PC-3 (cell line): ENCODE data around the gene BAMBI. TPM values are rescaled to one million over a fixed set of nuclear protein-coding genes. Genes with fewer than 3 reads are reported as not detected.

Experiments
- ATAC-seq: fragments of 200-7000 bp; cut with Tn5 transposase; 2 replicates; pipeline ENCODE4 v1.9.1; 2020; ENCODE audit warnings: mild to moderate bottlenecking, moderate library complexity
- BruUV-seq: library from RNA; stranded (reverse); fragments of 400-500 nt; replicated peaks from 2 replicates; lab custom pipeline; 2021; lab: Mats Ljungman, UMichigan
- CTCF ChIA-PET: fragments of 300-600 bp; sonication (Branson Sonifier 250); formaldehyde crosslinking; loops from one replicate; lab custom pipeline; 2022; ENCODE audit warnings: antibody characterized with exemption; lab: Charles Lee
- POLR2A ChIA-PET: fragments of 300-600 bp; sonication (Branson Sonifier 250); formaldehyde crosslinking; loops from one replicate; lab custom pipeline; 2022; ENCODE audit warnings: antibody characterized with exemption; ENCODE audit not compliant: unreplicated experiment; lab: Charles Lee
- DNase-seq: peaks from one replicate; pipeline ENCODE4 v3.0.0-alpha.2; 2015
- H2AFZ ChIP-seq: fragments of 300-600 bp; sonication (generic); 2 replicates; pipeline ENCODE4 v1.6.0; 2016; ENCODE audit warnings: antibody characterized with exemption, low read length
- H3F3A ChIP-seq: fragments of 300-600 bp; sonication (generic); one replicate; pipeline ENCODE4 v1.6.0; 2017; ENCODE audit warnings: antibody characterized with exemption, low read length, control low read depth, mild to moderate bottlenecking; ENCODE audit not compliant: unreplicated experiment
- H3K27ac ChIP-seq: fragments of 300-600 bp; sonication (generic); 2 replicates; pipeline ENCODE4 v1.5.1; 2016; ENCODE audit warnings: mild to moderate bottlenecking, low read length
- H3K27me3 ChIP-seq: fragments of 300-600 bp; sonication (generic); 2 replicates; pipeline ENCODE4 v1.6.1; 2016; ENCODE audit warnings: low read length, mixed read lengths
- H3K36me3 ChIP-seq: fragments of 300-600 bp; sonication (generic); 2 replicates; pipeline ENCODE4 v1.6.1; 2016; ENCODE audit warnings: low read depth, mixed run types, low read length, mixed read lengths
- H3K4me1 ChIP-seq: fragments of 300-600 bp; sonication (generic); 2 replicates; pipeline ENCODE4 v1.5.1; 2016; ENCODE audit warnings: low read length; ENCODE audit not compliant: insufficient read depth
- H3K4me2 ChIP-seq: fragments of 300-600 bp; sonication (generic); 2 replicates; pipeline ENCODE4 v1.6.0; 2016; ENCODE audit warnings: low read length
- H3K4me3 ChIP-seq: fragments of 300-600 bp; sonication (generic); 2 replicates; pipeline ENCODE4 v1.5.1; 2016; ENCODE audit warnings: mild to moderate bottlenecking, low read length, mixed read lengths
- H3K79me2 ChIP-seq: fragments of 300-600 bp; sonication (generic); 2 replicates; pipeline ENCODE4 v1.6.1; 2017; ENCODE audit warnings: low read length, mixed read lengths
- H3K9ac ChIP-seq: fragments of 300-600 bp; sonication (generic); 2 replicates; pipeline ENCODE4 v1.6.0; 2016; ENCODE audit warnings: mild to moderate bottlenecking, low read length
- H3K9me2 ChIP-seq: fragments of 300-600 bp; sonication (generic); replicated peaks from 2 replicates; pipeline ENCODE4 v1.6.1; 2016; ENCODE audit warnings: mixed run types, low read length, mixed read lengths
- H3K9me3 ChIP-seq: fragments of 300-600 bp; sonication (generic); 2 replicates; pipeline ENCODE4 v1.6.1; 2016; ENCODE audit warnings: low read length, mixed read lengths
- H4K20me1 ChIP-seq: fragments of 300-600 bp; sonication (generic); 2 replicates; pipeline ENCODE4 v1.6.1; 2016; ENCODE audit warnings: low read length, mixed read lengths
- EZH2 ChIP-seq: fragments of 300-600 bp; sonication (generic); IDR thresholded peaks from one replicate; pipeline ENCODE4 v1.6.1; 2017; ENCODE audit warnings: antibody characterized with exemption, mild to moderate bottlenecking, low read length; ENCODE audit not compliant: unreplicated experiment
- EZH2phosphoT487 ChIP-seq: fragments of 300-600 bp; sonication (generic); IDR thresholded peaks from 2 replicates; pipeline ENCODE4 v1.6.1; 2018; ENCODE audit warnings: mild to moderate bottlenecking, antibody characterized with exemption, low read length, borderline replicate concordance
- intact Hi-C: fragments of 100-400 bp; cut with micrococcal nuclease; formaldehyde crosslinking; loops from 2 replicates; pipeline ENCODE4 v1.9.0; 2023
- total RNA-seq: library from RNA; depleted of rRNA; stranded (reverse); fragments of >200 nt; gene quantifications from 2 replicates; pipeline ENCODE4 v1.2.3, GENCODE V29; 2014
- TF ChIP-seq, protein P1 (sequence below): fragments of 300-600 bp; sonication (generic); conservative IDR thresholded peaks from 2 replicates; pipeline ENCODE4 v1.5.1; 2017; ENCODE audit warnings: antibody characterized with exemption, low read depth, mild to moderate bottlenecking, low read length

The BAMBI gene
- total RNA-seq, 1 experiment from 2014 or later = 9.6 TPM

DNA sequence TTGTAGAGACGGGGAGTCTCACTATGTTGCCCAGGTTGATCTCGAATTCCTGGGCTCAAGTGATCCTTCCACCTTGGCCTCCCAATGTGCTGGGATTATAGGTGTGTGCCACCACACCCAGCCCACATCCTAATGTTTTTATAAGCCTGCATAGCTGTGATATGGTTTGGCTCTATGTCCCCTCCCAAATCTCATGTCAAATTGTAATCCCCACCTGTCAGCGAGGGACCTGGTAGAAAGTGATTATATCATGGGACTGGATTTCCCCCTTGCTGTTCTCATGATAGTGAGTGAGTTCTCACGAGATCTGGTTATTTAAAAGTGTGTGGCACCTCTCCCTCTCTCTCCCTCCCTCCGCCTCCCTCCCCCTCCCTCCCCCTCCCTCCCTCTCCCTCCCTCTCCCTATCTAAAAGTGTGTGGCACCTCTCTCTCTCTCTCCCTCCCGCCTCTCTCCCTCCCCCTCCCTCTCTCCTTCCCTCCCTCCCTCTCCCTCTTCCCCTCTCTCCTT, 13.9 kb downstream of the BAMBI start:
- Histone ChIP-seq H3K27ac (no peak overlapping the region), H3K27me3 (no peaks in the 10 kb centered on the region), H3K4me2 (no peak overlapping the region), H2AFZ (no peak overlapping the region), H3K9ac (no peak overlapping the region), H3K4me1 (no peaks in the 10 kb centered on the region), H3K4me3 (no peak overlapping the region), H3K9me3 (no peaks in the 10 kb centered on the region), H4K20me1 (no peaks in the 10 kb centered on the region), H3F3A (no peaks in the 10 kb centered on the region), H3K36me3 (no peaks in the 10 kb centered on the region), H3K9me2 (no peaks in the 10 kb centered on the region), H3K79me2 (no peaks in the 10 kb centered on the region)
- no peak for ATAC-seq
- POLR2A ChIA-PET = no interaction called here
- CTCF ChIA-PET = no interaction called here
- intact Hi-C loops = no loop called here
- BruUV-seq = no TSS peak
- TF ChIP-seq, protein P1, sequence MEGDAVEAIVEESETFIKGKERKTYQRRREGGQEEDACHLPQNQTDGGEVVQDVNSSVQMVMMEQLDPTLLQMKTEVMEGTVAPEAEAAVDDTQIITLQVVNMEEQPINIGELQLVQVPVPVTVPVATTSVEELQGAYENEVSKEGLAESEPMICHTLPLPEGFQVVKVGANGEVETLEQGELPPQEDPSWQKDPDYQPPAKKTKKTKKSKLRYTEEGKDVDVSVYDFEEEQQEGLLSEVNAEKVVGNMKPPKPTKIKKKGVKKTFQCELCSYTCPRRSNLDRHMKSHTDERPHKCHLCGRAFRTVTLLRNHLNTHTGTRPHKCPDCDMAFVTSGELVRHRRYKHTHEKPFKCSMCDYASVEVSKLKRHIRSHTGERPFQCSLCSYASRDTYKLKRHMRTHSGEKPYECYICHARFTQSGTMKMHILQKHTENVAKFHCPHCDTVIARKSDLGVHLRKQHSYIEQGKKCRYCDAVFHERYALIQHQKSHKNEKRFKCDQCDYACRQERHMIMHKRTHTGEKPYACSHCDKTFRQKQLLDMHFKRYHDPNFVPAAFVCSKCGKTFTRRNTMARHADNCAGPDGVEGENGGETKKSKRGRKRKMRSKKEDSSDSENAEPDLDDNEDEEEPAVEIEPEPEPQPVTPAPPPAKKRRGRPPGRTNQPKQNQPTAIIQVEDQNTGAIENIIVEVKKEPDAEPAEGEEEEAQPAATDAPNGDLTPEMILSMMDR = no peak
- TF ChIP-seq EZH2 (no peak), EZH2phosphoT487 (no peak)
- DNase-seq = no peak

DNA sequence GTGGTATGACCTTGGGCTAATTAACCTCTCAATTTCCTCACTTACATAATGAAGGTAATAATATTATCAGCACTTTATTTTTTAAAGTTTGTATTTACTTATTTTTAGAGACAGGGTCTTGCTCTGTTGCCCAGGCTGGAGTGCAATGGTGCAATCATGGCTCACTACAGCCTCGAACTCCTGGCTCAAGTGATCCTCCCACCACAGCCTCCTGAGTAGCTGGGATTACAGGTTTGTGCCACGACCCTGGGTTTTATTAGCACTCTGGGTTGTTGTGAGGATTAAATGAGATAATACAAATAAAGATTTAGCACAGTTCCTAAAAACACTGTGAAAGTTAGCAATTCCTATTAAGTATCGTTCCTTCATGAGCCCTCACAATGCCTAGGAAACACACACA, 14.7 kb downstream of the BAMBI start:
- H3K79me2 ChIP-seq = no peaks in the 10 kb centered on the region
- CTCF ChIA-PET = no interaction called here
- TF ChIP-seq EZH2 (no peak), EZH2phosphoT487 (no peak)
- TF ChIP-seq, protein P1 = no peak

DNA sequence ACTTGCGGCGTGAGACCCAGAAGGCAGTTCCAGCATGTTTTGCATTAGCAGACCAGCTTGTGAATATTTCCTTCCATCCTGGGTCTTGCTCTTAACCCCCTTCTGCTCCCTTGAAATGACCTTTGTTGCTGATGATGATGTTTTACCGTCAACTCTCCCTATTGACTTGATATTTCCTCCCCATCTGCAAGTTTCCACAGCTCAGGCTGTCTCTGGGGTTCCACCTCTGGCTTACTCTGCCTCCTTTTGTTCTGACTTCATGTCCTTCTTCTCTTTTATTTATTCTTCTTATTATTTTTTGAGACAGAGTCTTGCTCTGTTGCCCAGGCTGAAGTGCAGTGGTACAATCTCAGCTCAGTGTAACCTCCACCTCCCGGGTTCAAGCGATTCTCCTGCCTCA, 17.2 kb downstream of the BAMBI start:
- no peak for DNase-seq
- H2AFZ ChIP-seq = no peak overlapping the region
- ChIA-PET POLR2A (no interaction called here), CTCF (no interaction called here)
- no TSS peak for BruUV-seq
- H3K4me2 ChIP-seq = no peak overlapping the region
- intact Hi-C loops = no loop called here
- no peaks in the 10 kb centered on the region for H3K9me2 ChIP-seq
- no peaks in the 10 kb centered on the region for H3K27me3 ChIP-seq
- no peak overlapping the region for H3K27ac ChIP-seq
- H3K9ac ChIP-seq = no peak overlapping the region
- H3K4me1 ChIP-seq = no peaks in the 10 kb centered on the region
- H3K36me3 ChIP-seq = no peaks in the 10 kb centered on the region
- H4K20me1 ChIP-seq = no peaks in the 10 kb centered on the region
- no peaks in the 10 kb centered on the region for H3K79me2 ChIP-seq
- TF ChIP-seq EZH2phosphoT487 (no peak), EZH2 (no peak)
- TF ChIP-seq, protein P1 = no peak
- no peaks in the 10 kb centered on the region for H3F3A ChIP-seq
- H3K4me3 ChIP-seq = no peak overlapping the region
- H3K9me3 ChIP-seq = no peaks in the 10 kb centered on the region
- ATAC-seq = no peak

More for the DNA sequence above, 14.7 kb downstream of the BAMBI start:
- Histone ChIP-seq H3K27ac (no peak overlapping the region), H2AFZ (no peak overlapping the region), H3K4me3 (no peak overlapping the region), H3K9me2 (no peaks in the 10 kb centered on the region), H3K4me2 (no peak overlapping the region), H3K4me1 (no peaks in the 10 kb centered on the region), H3K9ac (no peak overlapping the region), H3F3A (no peaks in the 10 kb centered on the region), H3K27me3 (no peaks in the 10 kb centered on the region), H3K9me3 (no peaks in the 10 kb centered on the region), H4K20me1 (no peaks in the 10 kb centered on the region), H3K36me3 (no peaks in the 10 kb centered on the region)
- ATAC-seq (no peak), DNase-seq (no peak)
- intact Hi-C loops = no loop called here
- BruUV-seq = no TSS peak
- POLR2A ChIA-PET = no interaction called here
